GM21381 (cell line): ENCODE measurements around the gene S1PR3.

Experiments
- ATAC-seq: cut with Tn5 transposase; IDR thresholded peaks from one replicate; pipeline ENCODE4 v1.9.1; 2021; ENCODE audit warnings: mild to moderate bottlenecking, moderate library complexity; ENCODE audit not compliant: unreplicated experiment

Gene S1PR3

DNA sequence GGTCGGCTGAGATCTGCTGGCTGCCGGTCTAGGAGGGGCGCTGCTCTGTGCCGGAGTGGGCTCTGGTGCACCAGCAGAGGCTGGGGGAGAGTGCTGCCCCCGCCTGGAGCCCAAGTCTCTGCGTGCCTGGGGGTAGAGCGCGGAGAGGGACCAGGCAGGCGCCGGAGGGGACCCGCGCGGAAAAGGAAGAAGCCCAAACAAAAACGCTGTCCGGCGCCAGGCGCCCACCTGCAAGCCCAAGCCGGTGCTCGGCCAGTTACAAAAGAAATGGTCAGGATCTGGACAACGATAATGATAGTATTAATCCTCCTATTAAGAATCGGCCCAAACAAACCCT is 571 bp upstream of the S1PR3 start:
- ATAC-seq = no peak

DNA sequence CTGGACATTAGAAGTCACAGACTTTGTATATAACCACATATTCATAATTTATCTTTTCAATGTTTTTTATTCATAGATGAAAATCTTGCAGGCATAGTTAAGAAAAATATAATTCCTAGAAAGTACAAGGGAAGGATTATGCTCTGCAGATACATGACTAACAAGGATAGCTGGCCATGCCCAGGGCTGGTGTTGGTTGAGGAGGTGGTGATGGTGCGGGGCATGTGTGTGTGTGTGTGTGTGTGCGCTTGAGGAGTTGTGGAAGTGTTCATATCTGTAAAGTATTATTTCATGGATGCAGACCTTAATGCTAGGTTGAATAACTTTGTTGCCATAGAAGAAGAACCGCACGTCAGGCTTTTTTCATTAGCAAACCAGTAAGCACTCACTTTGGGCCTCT is 1.3 kb downstream of the S1PR3 start:
- ATAC-seq = no peak

DNA sequence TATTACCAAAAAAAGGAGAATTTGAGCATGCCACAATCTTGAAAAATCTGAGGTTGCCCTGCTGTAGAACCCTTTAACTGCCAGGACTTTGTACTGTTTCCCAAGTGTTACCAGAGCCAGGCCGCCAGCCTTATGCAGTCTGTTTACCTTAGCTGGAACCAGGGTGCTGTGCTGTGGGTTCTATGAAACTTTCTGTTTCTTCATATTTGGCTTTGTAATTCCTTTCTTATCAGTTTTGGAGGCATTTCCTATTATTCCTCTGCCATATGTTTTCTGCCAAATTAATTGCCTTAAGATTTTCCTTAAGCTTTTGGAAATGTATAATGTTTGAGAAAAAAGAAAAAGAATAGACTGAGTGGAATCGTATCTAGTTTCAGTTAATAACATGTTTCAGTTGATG is 2.1 kb downstream of the S1PR3 start:
- ATAC-seq = no peak

DNA sequence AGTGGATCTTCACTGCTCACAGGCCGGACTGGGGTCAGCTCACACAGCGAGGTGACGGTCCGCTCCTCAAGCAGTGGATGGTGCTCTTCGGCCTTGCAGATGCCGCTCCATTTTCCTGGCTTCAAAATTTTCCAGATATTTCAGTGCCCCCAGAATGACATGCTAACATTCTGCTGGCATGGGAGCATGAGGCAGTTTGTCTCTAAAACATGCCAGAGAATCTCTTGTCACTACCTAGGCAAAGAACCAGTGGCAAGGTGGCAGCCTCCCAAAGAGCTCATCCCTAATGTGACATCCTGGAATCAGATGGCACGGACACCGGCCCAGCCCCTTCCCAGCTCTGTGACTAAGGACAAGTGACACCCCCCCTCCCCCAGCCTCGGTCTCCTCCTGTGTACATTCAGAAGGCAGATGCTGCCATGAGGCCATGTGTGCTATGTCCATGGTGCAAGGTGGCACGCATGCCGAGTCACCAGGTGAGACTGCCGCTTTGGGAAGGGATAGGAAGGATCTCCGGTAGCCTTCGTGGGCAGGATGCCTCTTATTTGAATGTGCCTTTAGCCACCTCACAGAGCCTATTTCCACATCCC is 2.7 kb downstream of the S1PR3 start:
- ATAC-seq = no peak

DNA sequence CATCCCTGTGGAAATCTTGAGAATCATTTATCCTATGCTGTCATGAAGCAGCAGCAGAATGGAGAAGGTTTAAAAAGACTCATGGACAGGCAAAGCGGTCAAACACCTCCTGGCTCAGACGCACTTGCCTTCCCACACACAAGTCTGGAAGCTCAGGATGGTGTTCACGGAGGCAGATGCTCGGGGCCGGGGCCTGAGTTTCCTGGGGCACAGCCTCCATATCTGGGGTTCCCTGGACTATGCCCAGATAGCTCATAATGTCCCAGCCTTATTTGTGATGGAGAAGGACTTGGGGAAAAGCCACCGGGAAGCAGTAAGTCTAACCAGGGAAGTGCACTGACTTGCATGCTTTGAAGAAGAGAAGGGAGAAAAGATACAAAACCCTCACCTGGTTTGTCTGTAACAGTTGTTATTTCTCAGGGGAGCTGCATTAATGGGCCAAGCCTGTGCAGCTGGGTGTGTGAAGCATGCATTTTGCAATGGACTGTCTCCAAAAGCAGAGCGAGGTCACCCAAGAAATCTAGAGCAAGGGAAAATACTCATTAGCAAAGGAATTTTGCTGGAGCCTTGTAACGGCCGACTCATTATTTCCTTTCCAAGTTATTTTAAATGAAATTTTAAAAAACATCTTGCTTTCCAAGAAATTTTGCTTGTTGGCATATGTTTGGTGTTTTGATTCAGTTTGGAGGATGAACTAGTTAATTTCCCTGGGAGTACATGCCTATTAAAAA is 3.4 kb downstream of the S1PR3 start:
- ATAC-seq = no peak

DNA sequence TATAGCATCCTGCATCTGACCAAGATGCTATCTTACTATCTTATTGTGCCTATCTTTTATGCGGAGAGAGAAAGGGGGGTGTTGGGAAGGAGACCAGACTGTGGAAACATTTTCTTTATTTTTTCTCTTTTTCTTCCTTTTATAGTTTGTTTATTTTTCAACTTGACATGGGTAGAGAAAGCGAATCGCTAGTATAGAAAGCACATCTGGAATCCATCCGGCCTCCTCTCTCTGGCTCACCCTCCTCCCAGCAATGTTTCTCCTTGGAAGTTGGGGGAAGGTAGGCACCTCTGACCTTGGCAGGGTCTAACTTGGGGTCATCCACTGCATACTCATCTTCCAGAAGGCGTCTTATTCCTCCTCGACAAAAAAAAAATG is 3.9 kb downstream of the S1PR3 start:
- no peak for ATAC-seq

DNA sequence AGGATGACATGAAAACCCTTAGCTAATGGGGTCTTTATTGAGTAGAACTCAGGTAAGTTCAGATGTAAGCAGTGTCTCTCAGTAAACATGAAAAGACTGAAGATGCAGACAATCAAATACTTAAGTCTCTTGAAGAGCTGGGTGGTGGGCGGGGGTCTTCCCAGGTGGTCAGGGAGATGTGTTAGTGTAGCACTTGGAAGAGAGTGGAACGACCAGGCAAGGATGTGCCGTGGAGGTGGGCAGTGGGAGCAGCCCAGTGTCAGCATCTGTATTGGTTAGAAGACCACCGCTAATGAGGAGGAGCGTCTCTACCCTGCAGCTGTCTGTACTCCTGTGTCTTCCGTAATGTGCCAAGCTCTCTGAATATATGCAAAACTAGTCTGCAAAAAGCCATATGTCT is 4.4 kb downstream of the S1PR3 start:
- ATAC-seq = no peak

DNA sequence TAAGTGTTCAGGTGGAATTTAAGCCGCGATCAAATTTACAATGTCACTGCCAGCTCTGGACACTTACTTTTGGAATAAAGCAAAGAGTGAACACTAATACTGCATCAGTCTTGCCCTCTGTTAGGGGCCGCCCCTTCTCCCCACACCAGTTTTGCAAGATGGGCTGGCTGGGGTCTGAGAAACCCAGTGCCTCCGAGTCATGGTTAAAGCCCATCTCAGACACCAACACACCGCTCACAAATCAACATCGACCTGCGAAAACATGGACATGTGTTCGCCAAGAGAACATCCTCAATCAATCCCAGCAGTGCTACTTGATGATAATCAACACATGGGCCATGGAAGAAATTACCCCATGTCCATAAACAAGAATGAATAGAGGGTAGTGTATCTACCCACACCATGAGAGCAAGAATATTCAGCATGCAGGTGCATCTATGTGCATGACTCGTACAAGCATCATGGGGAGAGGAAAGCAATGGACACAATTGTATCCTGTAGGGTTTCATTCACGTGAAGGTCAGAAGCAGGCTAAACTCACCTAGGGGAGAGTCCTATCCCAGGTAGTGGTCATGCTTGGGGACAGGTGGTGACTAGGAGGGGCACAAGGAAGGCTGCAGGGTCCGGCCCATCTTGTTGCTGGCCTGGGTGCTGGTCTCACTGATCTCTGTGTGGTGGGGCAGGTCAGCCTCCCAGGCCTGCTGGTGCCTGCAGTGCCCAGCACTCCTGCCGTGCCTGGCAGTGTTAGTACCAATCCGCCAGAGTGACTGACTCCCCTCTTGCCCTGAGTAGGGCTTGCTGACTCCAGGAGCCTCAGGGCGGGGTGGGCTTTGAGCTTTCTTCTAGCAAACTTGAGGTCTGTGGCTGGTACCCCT is 5.0 kb downstream of the S1PR3 start:
- no peak for ATAC-seq

DNA sequence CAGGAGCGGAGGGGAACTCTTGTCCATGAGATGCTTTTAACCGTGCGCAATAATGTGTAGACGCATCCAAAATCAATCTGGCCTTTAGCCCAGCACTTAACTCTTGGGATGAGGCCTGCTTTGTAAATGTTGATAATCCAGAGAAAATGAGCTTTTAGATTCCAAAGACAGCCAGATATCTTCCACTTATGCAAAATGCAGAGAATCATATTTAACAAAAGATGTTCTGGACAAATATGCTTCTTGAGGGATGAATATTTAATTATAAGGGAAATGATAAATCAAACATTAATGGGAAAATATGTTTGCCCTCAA is 5.6 kb downstream of the S1PR3 start:
- no peak for ATAC-seq

DNA sequence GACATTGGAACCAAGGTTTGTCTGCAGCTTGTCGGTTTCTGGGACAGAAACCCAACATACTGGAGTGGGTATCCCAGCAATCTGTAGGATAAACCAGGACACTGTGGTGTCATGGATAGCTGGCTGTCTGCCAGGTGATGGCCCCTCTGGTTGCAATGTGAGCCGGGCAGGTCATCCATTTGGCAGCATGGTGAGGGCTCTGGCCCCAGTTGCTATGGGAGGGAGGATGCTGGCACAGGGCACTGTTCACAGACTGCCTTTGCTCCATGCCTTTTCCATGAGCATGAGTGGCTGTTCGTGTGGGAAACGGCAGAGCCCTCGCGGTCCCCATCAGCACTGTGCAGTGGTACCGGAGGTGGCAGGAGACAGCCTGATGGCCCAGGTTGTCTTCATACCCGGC is 6.4 kb downstream of the S1PR3 start:
- no peak for ATAC-seq

DNA sequence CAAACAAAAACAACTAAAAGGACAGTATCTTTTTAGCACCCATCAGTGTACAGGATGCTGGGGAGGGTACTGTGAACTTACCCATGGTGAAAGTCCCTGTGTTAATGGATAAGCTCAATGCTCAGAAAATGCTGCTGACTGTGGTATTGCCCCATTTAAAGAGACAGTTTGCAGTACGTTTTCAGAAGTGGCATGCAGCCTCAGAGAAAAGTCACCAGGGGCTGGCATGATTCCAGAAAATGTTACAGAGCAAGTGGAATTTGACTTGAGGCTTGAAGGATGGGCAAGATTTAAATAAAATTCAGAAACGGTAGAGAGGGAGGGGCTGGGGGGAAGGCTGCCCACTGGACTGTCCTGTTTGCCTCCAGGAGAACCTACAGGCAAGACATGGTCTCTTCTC is 7.2 kb downstream of the S1PR3 start:
- no peak for ATAC-seq

DNA sequence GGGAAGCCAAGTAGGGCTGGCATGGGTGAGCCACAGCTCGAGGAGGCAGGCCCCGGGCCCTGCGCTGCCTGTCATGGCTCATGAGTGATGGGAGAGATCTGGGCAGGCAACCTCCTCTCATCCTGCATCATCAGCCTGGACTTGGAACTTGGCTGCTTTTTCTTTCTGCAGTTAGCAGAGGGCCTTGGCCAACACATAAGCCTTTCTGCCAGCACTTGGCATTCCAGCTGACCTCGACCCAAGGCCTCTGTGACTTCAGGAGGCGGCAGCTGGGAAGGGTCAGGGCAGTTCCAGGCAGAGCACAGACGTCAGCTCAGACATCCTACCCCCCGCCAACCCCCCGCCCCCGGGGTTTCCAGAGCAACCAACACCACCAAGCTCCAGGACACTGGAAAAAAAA is 7.6 kb downstream of the S1PR3 start:
- no peak for ATAC-seq

DNA sequence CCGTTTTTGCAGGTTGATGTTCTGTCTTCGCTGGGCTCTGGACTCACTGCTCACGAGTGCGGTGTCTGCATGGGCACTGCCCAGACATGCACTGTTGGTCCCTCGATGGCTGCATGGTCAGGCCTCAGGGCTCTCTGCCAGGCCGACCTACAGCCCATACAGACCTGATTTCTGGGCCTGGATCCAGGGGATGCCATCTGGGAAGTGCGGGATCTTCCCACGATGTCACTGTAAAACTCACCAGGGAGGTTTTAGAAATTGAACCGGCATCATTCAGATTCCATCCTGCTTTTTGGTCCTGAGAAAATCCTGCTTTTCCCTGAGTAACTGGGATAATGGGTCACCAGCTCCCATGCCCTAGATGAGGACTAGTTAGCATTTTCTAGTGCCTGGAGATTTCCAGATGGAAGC is 9.1 kb downstream of the S1PR3 start:
- no peak for ATAC-seq

DNA sequence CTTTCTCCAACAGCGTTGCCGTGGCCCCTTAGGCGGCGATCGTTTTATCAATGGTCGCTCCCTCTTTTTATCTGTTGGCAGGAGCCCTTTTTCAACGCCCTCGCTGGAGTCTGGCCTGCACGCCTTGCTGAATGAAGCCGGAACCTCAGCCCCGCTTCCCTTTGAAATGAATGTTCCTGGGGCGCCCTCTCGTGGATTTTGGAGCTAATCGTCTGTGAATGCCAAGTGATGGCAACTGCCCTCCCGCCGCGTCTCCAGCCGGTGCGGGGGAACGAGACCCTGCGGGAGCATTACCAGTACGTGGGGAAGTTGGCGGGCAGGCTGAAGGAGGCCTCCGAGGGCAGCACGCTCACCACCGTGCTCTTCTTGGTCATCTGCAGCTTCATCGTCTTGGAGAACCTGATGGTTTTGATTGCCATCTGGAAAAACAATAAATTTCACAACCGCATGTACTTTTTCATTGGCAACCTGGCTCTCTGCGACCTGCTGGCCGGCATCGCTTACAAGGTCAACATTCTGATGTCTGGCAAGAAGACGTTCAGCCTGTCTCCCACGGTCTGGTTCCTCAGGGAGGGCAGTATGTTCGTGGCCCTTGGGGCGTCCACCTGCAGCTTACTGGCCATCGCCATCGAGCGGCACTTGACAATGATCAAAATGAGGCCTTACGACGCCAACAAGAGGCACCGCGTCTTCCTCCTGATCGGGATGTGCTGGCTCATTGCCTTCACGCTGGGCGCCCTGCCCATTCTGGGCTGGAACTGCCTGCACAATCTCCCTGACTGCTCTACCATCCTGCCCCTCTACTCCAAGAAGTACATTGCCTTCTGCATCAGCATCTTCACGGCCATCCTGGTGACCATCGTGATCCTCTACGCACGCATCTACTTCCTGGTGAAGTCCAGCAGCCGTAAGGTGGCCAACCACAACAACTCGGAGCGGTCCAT is 10.0 kb downstream of the S1PR3 start:
- no peak for ATAC-seq

DNA sequence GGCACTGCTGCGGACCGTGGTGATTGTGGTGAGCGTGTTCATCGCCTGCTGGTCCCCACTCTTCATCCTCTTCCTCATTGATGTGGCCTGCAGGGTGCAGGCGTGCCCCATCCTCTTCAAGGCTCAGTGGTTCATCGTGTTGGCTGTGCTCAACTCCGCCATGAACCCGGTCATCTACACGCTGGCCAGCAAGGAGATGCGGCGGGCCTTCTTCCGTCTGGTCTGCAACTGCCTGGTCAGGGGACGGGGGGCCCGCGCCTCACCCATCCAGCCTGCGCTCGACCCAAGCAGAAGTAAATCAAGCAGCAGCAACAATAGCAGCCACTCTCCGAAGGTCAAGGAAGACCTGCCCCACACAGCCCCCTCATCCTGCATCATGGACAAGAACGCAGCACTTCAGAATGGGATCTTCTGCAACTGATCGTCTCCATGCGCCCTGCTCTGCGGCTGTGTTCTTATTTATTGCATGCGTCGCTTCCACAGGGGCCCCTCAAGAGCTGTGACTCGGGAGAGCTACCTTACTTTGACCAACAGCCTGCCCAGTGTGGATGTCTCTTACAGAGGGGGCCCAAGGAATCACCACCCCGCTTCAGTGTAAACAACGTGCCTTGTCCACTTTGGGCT is 10.8 kb downstream of the S1PR3 start:
- ATAC-seq = no peak

DNA sequence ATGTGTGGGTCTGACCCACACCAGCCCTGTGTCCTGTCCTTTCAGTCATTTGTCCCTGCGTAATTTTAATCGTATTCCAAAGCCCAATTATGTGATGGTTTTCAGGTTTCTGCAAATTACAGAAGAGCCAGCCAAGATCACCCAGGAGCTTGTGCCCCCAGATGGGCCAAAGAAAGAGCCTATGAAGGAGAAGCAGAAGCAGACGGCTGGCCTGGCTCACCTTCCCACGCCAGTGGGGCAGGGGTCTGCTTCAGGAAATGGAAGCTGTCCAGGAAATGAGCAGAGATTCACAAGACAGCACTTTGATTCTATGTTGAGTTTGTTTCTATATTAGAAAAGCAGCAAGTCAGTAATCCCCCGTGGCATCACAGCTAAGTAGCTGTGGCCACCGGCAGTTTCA is 11.7 kb downstream of the S1PR3 start:
- ATAC-seq = no peak

DNA sequence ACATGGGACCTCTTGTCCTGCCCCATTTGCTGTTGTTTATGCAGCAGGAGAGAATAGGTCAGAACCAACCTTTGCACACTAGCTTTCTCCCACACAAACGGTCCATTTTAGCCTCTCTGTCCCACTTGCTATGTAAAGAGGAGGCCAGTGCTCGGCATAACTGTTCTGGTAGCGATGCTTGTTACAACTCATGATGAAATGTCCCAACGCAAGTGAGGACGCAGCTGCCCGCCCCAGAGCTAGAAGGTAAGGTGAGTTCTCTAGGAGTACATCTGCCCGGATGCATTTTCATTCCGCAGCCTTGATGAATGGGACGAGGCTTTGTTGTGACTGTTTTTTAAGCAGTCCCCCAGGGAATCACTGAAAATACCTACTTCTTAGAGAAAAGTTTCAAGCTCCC is 14.1 kb downstream of the S1PR3 start:
- ATAC-seq = no peak

DNA sequence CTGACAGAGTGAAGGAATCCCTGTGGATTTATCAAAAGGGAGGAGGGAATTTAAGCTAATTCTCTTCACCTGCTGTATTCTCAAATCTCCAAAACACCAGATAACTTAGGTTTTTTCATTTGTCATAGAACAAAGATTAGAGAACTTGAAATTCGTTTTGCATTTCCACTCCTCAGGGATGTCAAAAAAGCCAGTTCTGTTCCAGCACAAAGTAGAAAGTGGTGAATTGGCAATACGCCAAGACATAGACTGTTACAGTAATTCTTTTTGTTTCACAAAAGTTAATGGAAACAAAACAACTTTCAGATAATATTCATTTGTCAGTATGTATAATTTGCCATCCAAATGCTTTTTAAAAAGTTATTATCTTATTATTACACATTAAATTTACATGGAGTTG is 15.0 kb downstream of the S1PR3 start:
- ATAC-seq = no peak

DNA sequence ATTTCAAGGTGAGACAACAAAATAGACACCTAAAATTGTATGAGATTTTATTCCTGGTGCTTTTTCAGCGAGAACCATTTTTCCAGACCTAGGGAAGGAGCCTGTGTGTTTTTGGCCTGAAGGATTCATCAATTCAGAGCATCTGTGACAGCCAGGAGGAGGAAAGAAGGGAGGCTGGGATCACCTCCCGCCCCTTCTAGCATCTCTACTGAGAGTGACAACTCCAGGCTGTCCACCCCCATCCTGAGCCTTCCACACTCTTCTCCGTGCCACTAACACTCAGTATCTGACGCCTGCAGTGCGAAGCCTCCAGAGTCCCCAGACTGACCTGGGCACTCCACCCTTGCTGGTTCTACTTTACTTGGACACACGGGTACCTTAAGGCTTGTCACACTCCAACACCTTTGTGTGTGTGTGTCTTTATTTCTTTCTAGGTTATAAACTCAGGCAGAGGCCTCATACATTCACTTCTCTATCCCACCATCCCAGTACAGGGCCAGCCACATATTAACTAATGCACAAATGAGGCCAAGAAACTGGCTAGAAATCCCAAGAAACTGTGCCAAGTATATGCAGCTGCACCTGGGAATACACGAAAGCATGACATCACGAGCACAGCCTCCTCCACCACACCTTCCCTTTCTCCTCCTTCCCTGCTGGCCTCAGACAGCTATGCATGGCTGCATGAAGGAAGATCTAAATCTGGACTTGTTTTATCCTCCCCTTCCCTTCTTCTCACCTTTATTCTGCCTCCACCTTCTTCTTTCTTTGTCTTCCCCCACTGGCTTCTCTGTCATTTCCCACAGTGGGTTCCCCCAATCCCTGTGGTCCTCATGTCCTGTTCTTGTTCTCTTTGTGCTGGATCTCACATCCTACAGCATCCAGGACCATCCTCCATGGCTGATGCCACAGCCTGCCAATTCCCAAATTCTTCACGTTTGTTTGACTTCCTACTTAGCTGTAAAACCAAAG is 16.0 kb downstream of the S1PR3 start:
- no peak for ATAC-seq
